PFSK-1 (cell line): ENCODE data around the gene CFLAR.
A peak's percentile ranks its signal among the peaks of the same experiment; 100 is the strongest.

Source experiments
- FOXP2 ChIP-seq: optimal IDR thresholded peaks from 2 replicates; pipeline ENCODE3; 2011; ENCODE audit warnings: borderline replicate concordance, control low read depth, inconsistent platforms; ENCODE audit not compliant: insufficient read depth; ENCODE audit errors: extremely low read length, extremely low read depth
- POLR2AphosphoS5 ChIP-seq: IDR thresholded peaks from 2 replicates; pipeline ENCODE4 v1.6.1; 2012; ENCODE audit warnings: low read depth, mild to moderate bottlenecking, control low read depth, low read length, moderate library complexity
- REST ChIP-seq, 2 experiments: IDR thresholded peaks; 2 replicates each; pipeline versions ENCODE4 v1.6.1 to v1.8.0; 2011 to 2012; ENCODE audit warnings: low read depth in 2 of 2, low read length in 2 of 2, control low read depth in 1 of 2, inconsistent platforms in 1 of 2, mild to moderate bottlenecking in 1 of 2, moderate library complexity in 1 of 2; ENCODE audit not compliant: insufficient read depth in 1 of 2
- SIN3A ChIP-seq: IDR thresholded peaks from 2 replicates; pipeline ENCODE4 v1.6.1; 2012; ENCODE audit warnings: mild to moderate bottlenecking, low read length, moderate library complexity, borderline replicate concordance; ENCODE audit not compliant: insufficient read depth
- TAF1 ChIP-seq: IDR thresholded peaks from 2 replicates; pipeline ENCODE4 v1.6.1; 2012; ENCODE audit warnings: low read length, control low read depth, borderline replicate concordance; ENCODE audit not compliant: insufficient read depth

CFLAR gene

GRCh38 chr2:201111096-201111495 is 4.9 kb upstream of the CFLAR start:
- no peak for TF ChIP-seq FOXP2
- no peak for TF ChIP-seq REST (IDR thresholded peaks at IDR 0.05; ENCODE audit: insufficient read depth in 1 of 2, low read depth in 2 of 2, low read length in 2 of 2)
- TF ChIP-seq SIN3A = no peak
- no peak for TF ChIP-seq TAF1
- no peak for TF ChIP-seq POLR2AphosphoS5

- no peak for TF ChIP-seq FOXP2
- TF ChIP-seq POLR2AphosphoS5 = no peak
- TF ChIP-seq SIN3A = no peak
- TF ChIP-seq REST (IDR thresholded peaks at IDR 0.05; ENCODE audit: insufficient read depth in 1 of 2, low read depth in 2 of 2, low read length in 2 of 2) = no peak
- TF ChIP-seq TAF1 = no peak
Observed at GRCh38 chr2:201114350-201114749, 1.6 kb upstream of the CFLAR start.

- TF ChIP-seq FOXP2 (no peak), POLR2AphosphoS5 (no peak), SIN3A (no peak), TAF1 (no peak), REST (IDR thresholded peaks at IDR 0.05; ENCODE audit: insufficient read depth in 1 of 2, low read depth in 2 of 2, low read length in 2 of 2) (no peak)
Observed at GRCh38 chr2:201114846-201115245, 1.1 kb upstream of the CFLAR start.

- TF ChIP-seq TAF1 = peak; percentile 16; the same call in 1 of the 2 replicates
- peak; percentile 66; the same call in 1 of the 2 replicates for TF ChIP-seq POLR2AphosphoS5
- TF ChIP-seq REST (IDR thresholded peaks at IDR 0.05; ENCODE audit: insufficient read depth in 1 of 2, low read depth in 2 of 2, low read length in 2 of 2) = no peak
Observed at GRCh38 chr2:201116959-201117734, 1.2 kb downstream of the CFLAR start.
